Common myeloid progenitor, CD34-positive (primary cell): Measurements from ENCODE around the gene COL2A1.

ENCODE experiments used
- CTCF ChIA-PET: fragments of 350-600 bp; sonication (Branson Sonifier 250); formaldehyde crosslinking; loops from one replicate; lab custom pipeline; 2021; ENCODE audit warnings: antibody characterized with exemption; lab: Charles Lee
- POLR2A ChIA-PET: fragments of 350-600 bp; sonication (Branson Sonifier 250); formaldehyde crosslinking; loops from one replicate; lab custom pipeline; 2021; ENCODE audit warnings: antibody characterized with exemption; lab: Charles Lee
- DNase-seq, 3 donors: peaks; one replicate each; pipeline versions ENCODE4 v3.0.0 to v3.0.0-alpha.2; 2013
- H3K27ac ChIP-seq, 2 experiments: 1 replicate in 1 of 2; 2 replicates in 1 of 2; pipeline ENCODE4 v1.7.0; 2013; ENCODE audit warnings: inconsistent platforms in 2 of 2, low read length in 2 of 2, mild to moderate bottlenecking in 2 of 2, low read depth in 1 of 2, moderate library complexity in 1 of 2; ENCODE audit not compliant: severe bottlenecking in 2 of 2, insufficient read depth in 1 of 2, poor library complexity in 1 of 2
- H3K27me3 ChIP-seq, 5 experiments: replicated peaks in 2 of 5; 1 replicate in 3 of 5; 2 replicates in 2 of 5; pipeline versions ENCODE4 v1.6.1 to v1.7.0; 2013; ENCODE audit warnings: low read length in 4 of 5, mild to moderate bottlenecking in 2 of 5, moderate library complexity in 2 of 5, inconsistent platforms in 1 of 5; ENCODE audit not compliant: insufficient read depth in 5 of 5, control insufficient read depth in 4 of 5
- H3K36me3 ChIP-seq, 4 experiments: 1 replicate in 2 of 4; 2 replicates in 2 of 4; pipeline versions ENCODE4 v1.6.1 to v1.7.0; 2013; ENCODE audit warnings: low read length in 3 of 4, control low read depth in 1 of 4, mild to moderate bottlenecking in 1 of 4; ENCODE audit not compliant: control insufficient read depth in 4 of 4, insufficient read depth in 4 of 4
- H3K4me1 ChIP-seq, 4 experiments: 1 replicate in 3 of 4; 2 replicates in 1 of 4; pipeline versions ENCODE4 v1.6.1 to v1.7.1; 2013; ENCODE audit warnings: low read length in 3 of 4, mild to moderate bottlenecking in 3 of 4, control low read depth in 1 of 4, inconsistent platforms in 1 of 4, moderate library complexity in 1 of 4; ENCODE audit not compliant: control insufficient read depth in 4 of 4, insufficient read depth in 4 of 4; ENCODE audit errors: control extremely low read depth in 1 of 4
- H3K4me3 ChIP-seq, 7 experiments: 1 replicate in 4 of 7; 2 replicates in 3 of 7; pipeline versions ENCODE4 v1.5.1 to v1.7.0; 2013; ENCODE audit warnings: mild to moderate bottlenecking in 7 of 7, low read length in 6 of 7, moderate library complexity in 6 of 7, inconsistent platforms in 2 of 7, low read depth in 2 of 7, control low read depth in 1 of 7; ENCODE audit not compliant: insufficient read depth in 4 of 7, control insufficient read depth in 1 of 7; ENCODE audit errors: extremely low read depth in 1 of 7
- H3K9me3 ChIP-seq, 5 experiments: 1 replicate in 4 of 5; 2 replicates in 1 of 5; pipeline versions ENCODE4 v1.6.1 to v1.7.1; 2013; ENCODE audit warnings: low read length in 4 of 5, mild to moderate bottlenecking in 2 of 5, inconsistent platforms in 1 of 5, low read depth in 1 of 5, moderate library complexity in 1 of 5; ENCODE audit not compliant: control insufficient read depth in 4 of 5, insufficient read depth in 2 of 5; ENCODE audit errors: control extremely low read depth in 1 of 5
- WGBS: methylation state at CpG from one replicate; pipeline ENCODE4 v1.1.5; 2013; ENCODE audit not compliant: insufficient coverage; 5-methylcytosine and 5-hydroxymethylcytosine counted together

Gene COL2A1

DNA sequence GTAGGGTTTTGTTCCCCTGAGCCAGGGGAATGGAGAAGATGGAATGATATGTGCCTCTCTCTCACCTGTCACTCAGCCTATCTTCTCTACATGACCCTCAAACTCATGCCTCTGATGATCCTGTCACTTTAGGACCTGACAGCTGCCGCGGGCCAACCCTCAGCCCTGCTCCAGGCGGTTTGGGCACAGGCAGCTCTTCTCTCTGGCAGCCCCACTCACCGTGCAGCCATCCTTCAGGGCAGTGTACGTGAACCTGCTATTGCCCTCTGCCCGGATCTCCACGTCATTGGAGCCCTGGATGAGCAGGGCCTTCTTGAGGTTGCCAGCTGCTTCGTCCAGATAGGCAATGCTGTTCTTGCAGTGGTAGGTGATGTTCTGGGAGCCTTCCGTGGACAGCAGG is 30.4 kb downstream of the COL2A1 start:
- Histone ChIP-seq H3K9me3 (no peaks in the 10 kb centered on the region), H3K27ac (no peak overlapping the region), H3K4me3 (no peak overlapping the region), H3K27me3 (no peaks in the 10 kb centered on the region), H3K4me1 (no peaks in the 10 kb centered on the region), H3K36me3 (peaks cover 0 to 2% (median under 1%) of the 10 kb centered on the region in 4 experiments)
- WGBS: 97% methylated on average over 9 of the region's 9 CpGs
- POLR2A ChIA-PET: no interaction called here
- CTCF ChIA-PET: interaction anchor here (1.8 kb wide), 1 partner anchor 12 kb away, joined by 4 read pairs; no protein-coding TSS in a partner anchor
- no peak for DNase-seq

DNA sequence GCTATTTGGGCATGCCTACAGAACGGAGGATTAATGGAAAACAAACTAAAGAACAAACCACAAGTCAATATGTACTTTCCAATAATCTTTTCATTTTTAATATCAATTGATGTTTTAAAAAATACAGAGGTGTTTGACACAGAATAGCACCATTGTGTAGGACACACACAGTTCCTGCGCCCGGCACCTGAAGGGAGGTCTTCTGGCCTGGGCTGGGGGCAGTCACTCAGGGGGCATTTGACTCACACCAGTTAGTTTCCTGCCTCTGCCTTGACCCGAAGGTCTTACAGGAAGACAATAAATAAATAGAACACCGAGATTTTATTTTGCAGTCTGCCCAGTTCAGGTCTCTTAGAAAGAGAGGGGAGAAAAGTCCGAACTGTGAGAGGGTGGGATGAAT is 31.4 kb downstream of the COL2A1 start:
- H3K27ac ChIP-seq: no peak overlapping the region
- DNase-seq: no peak
- H3K36me3 ChIP-seq: peaks cover 3 to 9% (median 5%) of the 10 kb centered on the region in 4 experiments
- H3K4me3 ChIP-seq: no peak overlapping the region
- ChIA-PET CTCF (interaction anchor here (1.5 kb wide), 1 partner anchor 10 kb away, joined by 3 read pairs; the partner anchor contains the start of gene TMEM106C), POLR2A (no interaction called here)
- 94% methylated on average over 4 of the region's 6 CpGs for WGBS
- H3K4me1 ChIP-seq: no peaks in the 10 kb centered on the region
- no peaks in the 10 kb centered on the region for H3K27me3 ChIP-seq
- H3K9me3 ChIP-seq: no peaks in the 10 kb centered on the region

DNA sequence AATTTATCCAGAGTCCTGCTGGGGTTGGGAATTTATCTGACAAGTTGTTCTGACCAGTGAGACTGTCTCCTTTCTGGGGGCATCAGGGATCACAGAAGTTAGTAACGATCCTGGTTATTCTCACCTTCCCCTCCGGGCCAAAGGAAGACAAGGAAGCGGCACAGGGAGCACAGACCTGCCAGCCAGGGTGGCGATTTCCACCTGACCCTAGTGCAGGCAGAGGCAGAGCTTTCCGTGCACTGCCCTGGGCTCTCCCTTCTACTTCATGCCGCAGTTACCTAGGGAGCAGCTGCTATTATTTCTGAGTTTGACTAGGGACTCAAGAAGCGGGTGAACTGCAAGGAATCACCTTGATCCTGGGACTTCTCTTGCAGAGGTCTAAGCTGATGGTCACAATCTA is 33.4 kb downstream of the COL2A1 start:
- POLR2A ChIA-PET: no interaction called here
- no peak for DNase-seq
- Histone ChIP-seq H3K36me3 (peaks cover 5 to 28% (median 15%) of the 10 kb centered on the region in 4 experiments), H3K9me3 (no peaks in the 10 kb centered on the region), H3K4me1 (no peaks in the 10 kb centered on the region), H3K27ac (no peak overlapping the region), H3K4me3 (no peak overlapping the region), H3K27me3 (no peaks in the 10 kb centered on the region)
- CTCF ChIA-PET: interaction anchor here (1.1 kb wide), 1 partner anchor 35 kb away, joined by 3 read pairs; no protein-coding TSS in a partner anchor
- 90% methylated on average over 6 of the region's 7 CpGs for WGBS

DNA sequence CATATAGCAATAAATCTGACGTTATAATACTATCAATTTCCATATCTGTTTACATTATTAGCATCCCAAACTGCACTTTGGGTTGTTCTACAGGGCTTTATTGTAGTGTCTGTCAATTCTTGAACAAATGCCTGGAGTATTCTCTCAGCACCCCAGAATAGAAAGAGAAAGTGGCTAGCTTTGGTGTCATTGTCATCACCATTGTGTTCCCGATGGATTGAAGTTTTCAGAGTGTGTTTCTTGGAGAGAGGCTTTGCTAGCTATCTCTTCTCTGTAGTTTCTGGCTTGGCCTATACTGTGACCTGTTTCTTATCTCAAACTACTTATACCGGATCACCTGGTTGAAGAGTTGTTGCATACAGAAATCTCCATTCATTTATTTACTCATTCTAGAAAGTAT is 34.4 kb downstream of the COL2A1 start:
- no peaks in the 10 kb centered on the region for H3K9me3 ChIP-seq
- no peak for DNase-seq
- H3K4me3 ChIP-seq: no peak overlapping the region
- H3K36me3 ChIP-seq: peaks cover 5 to 29% (median 18%) of the 10 kb centered on the region in 4 experiments
- ChIA-PET CTCF (interaction anchor here (1.6 to 1.8 kb wide), 2 partner anchors 12 to 20 kb away, joined by 5 to 6 read pairs; no protein-coding TSS in a partner anchor), POLR2A (no interaction called here)
- H3K4me1 ChIP-seq: no peaks in the 10 kb centered on the region
- no peak overlapping the region for H3K27ac ChIP-seq
- H3K27me3 ChIP-seq: no peaks in the 10 kb centered on the region
- no CpG with 5 or more reads among the region's 3 CpGs for WGBS

DNA sequence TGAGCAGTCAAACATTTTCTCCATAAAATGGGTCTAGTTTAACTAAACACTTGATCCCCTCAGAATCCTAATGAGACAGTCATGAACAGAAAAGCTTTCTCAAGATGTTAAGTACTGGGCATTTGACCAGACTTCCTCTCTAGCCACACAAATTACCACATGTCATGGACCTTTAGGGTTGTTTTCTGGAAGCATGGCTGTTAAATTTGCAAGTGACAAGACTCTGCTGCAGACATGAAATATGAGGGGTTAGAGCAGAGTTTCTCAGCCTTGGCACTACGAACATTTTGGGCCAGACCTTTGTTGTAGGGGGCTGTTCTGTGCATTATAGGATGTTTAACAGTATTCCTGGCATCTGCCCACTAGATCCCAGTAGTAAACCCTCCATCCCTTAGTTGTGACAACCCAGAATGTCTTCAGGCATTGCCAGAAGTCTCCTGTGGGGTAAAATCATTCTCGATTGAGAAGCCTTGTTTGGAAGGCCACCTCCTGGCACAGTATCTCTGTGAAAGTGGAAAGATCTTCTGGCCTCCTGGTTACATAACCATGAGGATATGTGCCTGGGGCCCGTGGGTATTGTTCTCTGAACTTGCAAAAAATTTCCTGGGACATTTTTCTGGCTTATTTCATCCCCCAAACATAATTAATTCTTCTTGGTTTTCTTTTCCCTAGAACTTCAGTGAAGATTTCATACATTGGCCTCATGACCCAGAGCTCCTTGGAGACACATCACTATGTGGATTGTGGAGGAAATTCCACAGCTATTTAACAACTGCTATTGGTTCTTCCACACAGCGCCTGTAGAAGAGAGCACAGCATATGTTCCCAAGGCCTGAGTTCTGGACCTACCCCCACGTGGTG is 36.6 kb downstream of the COL2A1 start:
- DNase-seq: no peak
- POLR2A ChIA-PET: no interaction called here
- Histone ChIP-seq H3K4me3 (no peak overlapping the region), H3K9me3 (no peaks in the 10 kb centered on the region), H3K4me1 (peaks cover 0 to 15% (median 9%) of the 10 kb centered on the region in 4 experiments), H3K27ac (no peak overlapping the region), H3K27me3 (peaks cover 0 to 3% (median 0%) of the 10 kb centered on the region in 5 experiments), H3K36me3 (peaks cover 5 to 29% (median 18%) of the 10 kb centered on the region in 4 experiments)
- CTCF ChIA-PET: interaction anchor here (0.6 to 1.4 kb wide), 3 partner anchors 26 to 121 kb away, joined by 3 read pairs; no protein-coding TSS in a partner anchor
- WGBS: 75% methylated on average over 4 of the region's 5 CpGs

DNA sequence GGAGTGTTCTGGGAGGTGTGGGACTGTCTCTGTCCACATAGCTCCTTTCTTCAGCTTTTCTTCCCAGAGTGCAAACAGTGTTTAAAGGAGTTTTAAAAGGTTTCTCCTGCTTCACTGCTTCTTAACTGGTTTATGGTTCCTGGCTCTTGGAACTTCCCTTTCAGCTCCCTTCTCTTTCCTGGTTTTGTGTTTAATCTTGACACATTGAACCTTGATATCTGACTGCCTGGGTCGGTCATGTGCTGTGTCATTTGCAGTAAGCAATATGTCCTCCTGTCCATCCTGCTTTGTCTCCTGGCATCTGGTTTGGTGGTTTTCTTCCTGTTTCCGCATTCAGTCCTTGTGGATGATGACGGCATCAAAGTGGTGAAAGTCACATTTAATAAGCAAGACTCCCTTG is 38.7 kb downstream of the COL2A1 start:
- H3K36me3 ChIP-seq: peaks cover 5 to 29% (median 18%) of the 10 kb centered on the region in 4 experiments
- CTCF ChIA-PET: interaction anchor here (2.5 to 4.3 kb wide), 2 partner anchors 14 to 37 kb away, joined by 6 to 45 read pairs; no protein-coding TSS in a partner anchor
- peaks cover 0 to 15% (median 9%) of the 10 kb centered on the region in 4 experiments for H3K4me1 ChIP-seq
- no peak for DNase-seq
- H3K4me3 ChIP-seq: no peak overlapping the region
- peaks cover 0 to 9% (median under 1%) of the 10 kb centered on the region in 5 experiments for H3K27me3 ChIP-seq
- POLR2A ChIA-PET: no interaction called here
- peaks cover 0 to 2% (median 0%) of the 10 kb centered on the region in 5 experiments for H3K9me3 ChIP-seq
- H3K27ac ChIP-seq: no peak overlapping the region
- WGBS: 85% methylated on average over 3 of the region's 3 CpGs
